HG03066 (cell line): Measurements from ENCODE around the gene CSF2.

Experiments
- ATAC-seq: cut with Tn5 transposase; IDR thresholded peaks from one replicate; pipeline ENCODE4 v1.9.1; 2021; ENCODE audit warnings: low read depth; ENCODE audit not compliant: unreplicated experiment

Gene CSF2

GRCh38 chr5:132054697-132055440, 18.7 kb upstream of the CSF2 start:
- no peak for ATAC-seq

- no peak for ATAC-seq
Measured at GRCh38 chr5:132055441-132055807, 18.2 kb upstream of the CSF2 start.

- no peak for ATAC-seq
Measured at GRCh38 chr5:132055808-132056609, 17.6 kb upstream of the CSF2 start.

- no peak for ATAC-seq
Measured at GRCh38 chr5:132056610-132057497, 16.7 kb upstream of the CSF2 start.

GRCh38 chr5:132057498-132058255, 15.9 kb upstream of the CSF2 start:
- ATAC-seq: no peak

- no peak for ATAC-seq
Measured at GRCh38 chr5:132058646-132059042, 14.9 kb upstream of the CSF2 start.

GRCh38 chr5:132059043-132059695, 14.4 kb upstream of the CSF2 start:
- no peak for ATAC-seq

GRCh38 chr5:132059696-132060500, 13.7 kb upstream of the CSF2 start:
- ATAC-seq: no peak

- no peak for ATAC-seq
Measured at GRCh38 chr5:132060501-132061161, 13.0 kb upstream of the CSF2 start, which contains the start of gene IL3. Gene IL3 (plus strand): TSS chr5:132060655. CDS start chr5:132060707, 52 bp downstream.

GRCh38 chr5:132063090-132063911, 10.3 kb upstream of the CSF2 start:
- peak; percentile 51 for ATAC-seq

- no peak for ATAC-seq
Measured at GRCh38 chr5:132064140-132064539, 9.4 kb upstream of the CSF2 start.

GRCh38 chr5:132064738-132065331, 8.8 kb upstream of the CSF2 start:
- ATAC-seq: peak; percentile 67

- ATAC-seq: peak; percentile 45
Measured at GRCh38 chr5:132065351-132065937, 8.1 kb upstream of the CSF2 start.

GRCh38 chr5:132065951-132066701, 7.5 kb upstream of the CSF2 start:
- ATAC-seq: no peak

GRCh38 chr5:132066871-132067270, 6.7 kb upstream of the CSF2 start:
- ATAC-seq: no peak

GRCh38 chr5:132067451-132067850, 6.1 kb upstream of the CSF2 start:
- no peak for ATAC-seq
